H9 (cell line): ENCODE results near the gene CHRNA3. TPM values are rescaled to one million over a fixed set of nuclear protein-coding genes. Genes with fewer than 3 reads are reported as not detected.

Experiments
- DNase-seq: peaks from one replicate; pipeline ENCODE4 v3.0.0-alpha.2; 2017
- H2AFZ ChIP-seq: one replicate; pipeline ENCODE4 v1.6.1; 2013; ENCODE audit warnings: mild to moderate bottlenecking, low read length, control low read depth, moderate library complexity
- H2AK5ac ChIP-seq: 2 replicates; pipeline ENCODE4 v1.6.1; 2013; ENCODE audit warnings: low read length, control low read depth, mixed read lengths; ENCODE audit not compliant: insufficient read length
- H2BK120ac ChIP-seq: one replicate; pipeline ENCODE4 v1.6.1; 2013; ENCODE audit warnings: low read depth, mild to moderate bottlenecking, low read length, control low read depth, inconsistent platforms; ENCODE audit not compliant: poor library complexity, severe bottlenecking
- H2BK12ac ChIP-seq: 2 replicates; pipeline ENCODE4 v1.6.1; 2013; ENCODE audit warnings: low read length, control low read depth, mixed read lengths, low read depth; ENCODE audit not compliant: insufficient read length
- H2BK15ac ChIP-seq: 2 replicates; pipeline ENCODE4 v1.6.1; 2013; ENCODE audit warnings: low read depth, low read length, control low read depth
- H2BK20ac ChIP-seq: one replicate; pipeline ENCODE4 v1.6.1; 2013; ENCODE audit warnings: low read depth, mild to moderate bottlenecking, low read length, control low read depth, inconsistent platforms; ENCODE audit not compliant: poor library complexity, severe bottlenecking
- H2BK5ac ChIP-seq: 2 replicates; pipeline ENCODE4 v1.6.1; 2013; ENCODE audit warnings: low read length, control low read depth, mixed read lengths; ENCODE audit not compliant: insufficient read length
- H3K14ac ChIP-seq: 2 replicates; pipeline ENCODE4 v1.6.1; 2013; ENCODE audit warnings: low read length, control low read depth; ENCODE audit not compliant: insufficient read depth
- H3K18ac ChIP-seq: 2 replicates; pipeline ENCODE4 v1.6.1; 2013; ENCODE audit warnings: low read depth, mild to moderate bottlenecking, mixed read lengths, low read length, control low read depth; ENCODE audit not compliant: insufficient read length
- H3K23ac ChIP-seq: 2 replicates; pipeline ENCODE4 v1.6.1; 2013; ENCODE audit warnings: low read length, control low read depth, mixed read lengths, low read depth; ENCODE audit not compliant: insufficient read length
- H3K23me2 ChIP-seq: 2 replicates; pipeline ENCODE4 v1.6.1; 2013; ENCODE audit warnings: low read depth, mild to moderate bottlenecking, mixed read lengths, low read length, control low read depth; ENCODE audit not compliant: insufficient read length, poor library complexity, severe bottlenecking
- H3K27ac ChIP-seq: 2 replicates; pipeline ENCODE4 v1.5.1; 2013; ENCODE audit warnings: low read length, control low read depth, mixed read lengths, low read depth; ENCODE audit not compliant: insufficient read length
- H3K27me3 ChIP-seq: 2 replicates; pipeline ENCODE4 v1.6.1; 2013; ENCODE audit warnings: low read length, control low read depth, inconsistent platforms; ENCODE audit not compliant: insufficient read depth
- H3K4ac ChIP-seq: 2 replicates; pipeline ENCODE4 v1.6.1; 2013; ENCODE audit warnings: low read depth, mild to moderate bottlenecking, control low read depth, inconsistent platforms, low read length, moderate library complexity
- H3K4me1 ChIP-seq: 2 replicates; pipeline ENCODE4 v1.6.1; 2013; ENCODE audit warnings: low read length, control low read depth, inconsistent platforms; ENCODE audit not compliant: insufficient read depth
- H3K4me2 ChIP-seq: 2 replicates; pipeline ENCODE4 v1.6.1; 2013; ENCODE audit warnings: low read length, control low read depth, mixed read lengths; ENCODE audit not compliant: insufficient read length, insufficient read depth
- H3K56ac ChIP-seq: 2 replicates; pipeline ENCODE4 v1.6.1; 2013; ENCODE audit warnings: low read depth, mild to moderate bottlenecking, mixed read lengths, low read length, control low read depth; ENCODE audit not compliant: insufficient read length
- H3K79me1 ChIP-seq: 2 replicates; pipeline ENCODE4 v1.6.1; 2013; ENCODE audit warnings: low read depth, mild to moderate bottlenecking, moderate library complexity, low read length, control low read depth, inconsistent platforms; ENCODE audit not compliant: insufficient read depth, poor library complexity, severe bottlenecking
- H3K79me2 ChIP-seq: 2 replicates; pipeline ENCODE4 v1.6.1; 2013; ENCODE audit warnings: low read length, control low read depth, inconsistent platforms; ENCODE audit not compliant: insufficient read depth
- H3K9ac ChIP-seq: 2 replicates; pipeline ENCODE4 v1.6.1; 2013; ENCODE audit warnings: low read length, control low read depth, mixed read lengths; ENCODE audit not compliant: insufficient read length; ENCODE audit errors: extremely low read depth
- H3K9me3 ChIP-seq: one replicate; pipeline ENCODE4 v1.6.1; 2013; ENCODE audit warnings: low read depth, low read length, inconsistent platforms; ENCODE audit not compliant: control insufficient read depth
- H3T11ph ChIP-seq: one replicate; pipeline ENCODE4 v1.6.1; 2013; ENCODE audit warnings: mild to moderate bottlenecking, low read length, control low read depth, inconsistent platforms
- H4K20me1 ChIP-seq: one replicate; pipeline ENCODE4 v1.6.1; 2013; ENCODE audit not compliant: control insufficient read depth, insufficient read length, insufficient read depth
- H4K5ac ChIP-seq: 2 replicates; pipeline ENCODE4 v1.6.1; 2013; ENCODE audit warnings: low read depth, mild to moderate bottlenecking, mixed read lengths, low read length, control low read depth; ENCODE audit not compliant: insufficient read length
- H4K8ac ChIP-seq: replicated peaks from 2 replicates; pipeline ENCODE4 v1.6.1; 2013; ENCODE audit warnings: low read length, control low read depth, mixed read lengths, low read depth; ENCODE audit not compliant: insufficient read length
- H4K91ac ChIP-seq: 2 replicates; pipeline ENCODE4 v1.6.1; 2013; ENCODE audit warnings: low read depth, mild to moderate bottlenecking, moderate library complexity, mixed read lengths, low read length, control low read depth; ENCODE audit not compliant: insufficient read length
- H3K27ac Mint-ChIP-seq, 3 experiments: 2 replicates in 2 of 3; 3 replicates in 1 of 3; pipeline ENCODE4 v1.8.0; 2020 to 2021; ENCODE audit warnings: mixed read lengths in 3 of 3, mild to moderate bottlenecking in 1 of 3, moderate library complexity in 1 of 3
- H3K27me3 Mint-ChIP-seq: 2 replicates; pipeline ENCODE4 v1.8.0; 2021; ENCODE audit warnings: low read depth, mild to moderate bottlenecking, moderate library complexity, mixed read lengths
- H3K36me3 Mint-ChIP-seq, 3 experiments: 2 replicates in 2 of 3; 3 replicates in 1 of 3; pipeline ENCODE4 v1.8.0; 2020 to 2021; ENCODE audit warnings: low read depth in 3 of 3, mixed read lengths in 3 of 3; ENCODE audit not compliant: insufficient read depth in 1 of 3
- H3K4me1 Mint-ChIP-seq, 2 experiments: 2 replicates each; pipeline ENCODE4 v1.8.0; 2020; ENCODE audit warnings: mixed read lengths in 2 of 2
- H3K4me3 Mint-ChIP-seq, 2 experiments: 2 replicates in 1 of 2; 3 replicates in 1 of 2; pipeline ENCODE4 v1.8.0; 2020 to 2021; ENCODE audit warnings: mild to moderate bottlenecking in 2 of 2, mixed read lengths in 2 of 2, moderate library complexity in 1 of 2
- H3K9me3 Mint-ChIP-seq, 2 experiments: 2 replicates in 1 of 2; 3 replicates in 1 of 2; pipeline ENCODE4 v1.8.0; 2020; ENCODE audit warnings: mild to moderate bottlenecking in 2 of 2, mixed read lengths in 2 of 2, moderate library complexity in 1 of 2
- WGBS: extraction: QIAGEN DNeasy Blood & Tissue Kit; methylation state at CpG from one replicate; pipeline ENCODE4 v1.1.7; 2013; ENCODE audit warnings: missing lambda C conversion rate, low lambda C conversion rate, mixed read lengths; ENCODE audit not compliant: insufficient read length; ENCODE audit errors: extremely low coverage; 5-methylcytosine and 5-hydroxymethylcytosine counted together
- total RNA-seq: library from RNA; stranded (reverse); gene quantifications from 2 replicates; pipeline ENCODE4 v1.2.1, GENCODE V29; 2021
- TF ChIP-seq, protein P1 (sequence below): fragments of 200-600 bp; sonication (generic); conservative IDR thresholded peaks from 3 replicates; pipeline ENCODE4 v1.8.0; 2021; ENCODE audit warnings: antibody characterized with exemption, mild to moderate bottlenecking

CHRNA3 gene
- total RNA-seq, 1 experiment from 2014 or later: 0.81 TPM

DNA sequence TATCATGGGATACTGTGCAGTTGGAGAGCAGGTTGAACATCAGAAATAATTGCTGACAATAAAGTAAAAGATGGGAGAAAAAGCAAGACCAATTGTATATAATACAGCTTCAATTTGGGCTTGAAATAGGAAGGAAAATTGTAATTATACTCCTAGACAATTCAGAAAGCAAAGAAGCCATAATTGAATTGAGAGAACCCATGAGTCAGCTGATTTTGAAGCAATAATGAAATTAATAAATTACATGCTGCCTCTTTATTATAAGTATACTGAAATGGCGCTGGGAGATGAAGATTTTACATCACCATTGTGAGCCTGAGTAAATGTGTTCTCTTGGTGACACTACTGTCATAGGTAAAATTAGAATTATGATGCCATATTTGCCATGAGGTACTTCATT lies 23.2 kb downstream of the CHRNA3 start:
- DNase-seq: no peak
- H3K27me3 Mint-ChIP-seq: no peaks in the 10 kb centered on the region
- TF ChIP-seq, protein P1, sequence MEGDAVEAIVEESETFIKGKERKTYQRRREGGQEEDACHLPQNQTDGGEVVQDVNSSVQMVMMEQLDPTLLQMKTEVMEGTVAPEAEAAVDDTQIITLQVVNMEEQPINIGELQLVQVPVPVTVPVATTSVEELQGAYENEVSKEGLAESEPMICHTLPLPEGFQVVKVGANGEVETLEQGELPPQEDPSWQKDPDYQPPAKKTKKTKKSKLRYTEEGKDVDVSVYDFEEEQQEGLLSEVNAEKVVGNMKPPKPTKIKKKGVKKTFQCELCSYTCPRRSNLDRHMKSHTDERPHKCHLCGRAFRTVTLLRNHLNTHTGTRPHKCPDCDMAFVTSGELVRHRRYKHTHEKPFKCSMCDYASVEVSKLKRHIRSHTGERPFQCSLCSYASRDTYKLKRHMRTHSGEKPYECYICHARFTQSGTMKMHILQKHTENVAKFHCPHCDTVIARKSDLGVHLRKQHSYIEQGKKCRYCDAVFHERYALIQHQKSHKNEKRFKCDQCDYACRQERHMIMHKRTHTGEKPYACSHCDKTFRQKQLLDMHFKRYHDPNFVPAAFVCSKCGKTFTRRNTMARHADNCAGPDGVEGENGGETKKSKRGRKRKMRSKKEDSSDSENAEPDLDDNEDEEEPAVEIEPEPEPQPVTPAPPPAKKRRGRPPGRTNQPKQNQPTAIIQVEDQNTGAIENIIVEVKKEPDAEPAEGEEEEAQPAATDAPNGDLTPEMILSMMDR: no peak
- H2BK5ac ChIP-seq: no peak overlapping the region
- peaks cover 13 to 24% (median 21%) of the 10 kb centered on the region in 3 experiments; a peak in 6 of 7 replicates for H3K36me3 Mint-ChIP-seq
- no peak overlapping the region for H3K23ac ChIP-seq
- WGBS: no CpG with 5 or more reads among the region's 1 CpG
- no peak overlapping the region for H2BK12ac ChIP-seq
- no peak overlapping the region for H2BK15ac ChIP-seq
- H4K91ac ChIP-seq: no peak overlapping the region
- H3T11ph ChIP-seq: no peak overlapping the region
- no peak overlapping the region for H3K4me3 Mint-ChIP-seq
- H2AFZ ChIP-seq: no peak overlapping the region
- H3K56ac ChIP-seq: no peak overlapping the region
- no peak overlapping the region for H2BK120ac ChIP-seq
- H2BK20ac ChIP-seq: no peak overlapping the region
- H3K27ac Mint-ChIP-seq: no peak overlapping the region
- H3K4me1 Mint-ChIP-seq: no peaks in the 10 kb centered on the region
- no peaks in the 10 kb centered on the region for H3K79me2 ChIP-seq
- H4K20me1 ChIP-seq: no peaks in the 10 kb centered on the region
- no peak overlapping the region for H4K5ac ChIP-seq
- H3K79me1 ChIP-seq: no peaks in the 10 kb centered on the region
- H3K27me3 ChIP-seq: no peaks in the 10 kb centered on the region
- H3K9me3 Mint-ChIP-seq: no peaks in the 10 kb centered on the region
- no peak overlapping the region for H4K8ac ChIP-seq
- no peak overlapping the region for H3K14ac ChIP-seq
- H3K4me1 ChIP-seq: no peaks in the 10 kb centered on the region
- H3K4ac ChIP-seq: no peak overlapping the region
- H3K23me2 ChIP-seq: no peaks in the 10 kb centered on the region
- no peaks in the 10 kb centered on the region for H3K9me3 ChIP-seq
- no peak overlapping the region for H3K27ac ChIP-seq
- no peak overlapping the region for H3K4me2 ChIP-seq
- H2AK5ac ChIP-seq: no peak overlapping the region
- H3K9ac ChIP-seq: no peak overlapping the region
- no peak overlapping the region for H3K18ac ChIP-seq
